Upper lobe of left lung (tissue), 6 donors: ENCODE measurements around the gene MYO7A. TPM values are rescaled to one million over a fixed set of nuclear protein-coding genes. Genes with fewer than 3 reads are reported as not detected.

Source experiments
- ATAC-seq, 2 donors: fragments of 200-7000 bp; cut with Tn5 transposase; one replicate each; pipeline ENCODE4 v1.9.1; 2022; ENCODE audit warnings: mild to moderate bottlenecking in 2 of 2, moderate library complexity in 2 of 2; ENCODE audit not compliant: low FRiP score in 2 of 2
- DNase-seq, 2 donors: peaks; one replicate each; pipeline ENCODE4 v3.0.0-alpha.2; 2019 to 2020
- H3K27ac ChIP-seq, 4 donors: fragments of 200-600 bp; sonication (generic); one replicate each; pipeline ENCODE4 v1.5.1; 2016 to 2019
- H3K27me3 ChIP-seq, 4 donors: fragments of 200-600 bp; sonication (generic); one replicate each; pipeline ENCODE4 v1.5.1; 2017 to 2019
- H3K36me3 ChIP-seq, 4 donors: fragments of 200-600 bp; sonication (generic); one replicate each; pipeline ENCODE4 v1.5.1; 2016 to 2019
- H3K4me1 ChIP-seq, 4 donors: fragments of 200-600 bp; sonication (generic); one replicate each; pipeline ENCODE4 v1.5.1; 2018 to 2019
- H3K4me3 ChIP-seq, 4 donors: fragments of 200-600 bp; sonication (generic); one replicate each; pipeline ENCODE4 v1.5.1; 2017 to 2019; ENCODE audit warnings: mild to moderate bottlenecking in 2 of 4, moderate library complexity in 1 of 4
- H3K9me3 ChIP-seq, 4 donors: fragments of 200-600 bp; sonication (generic); one replicate each; pipeline ENCODE4 v1.5.1; 2018 to 2019
- CTCF ChIP-seq, 6 experiments: fragments of 450-650 bp in 4 of 6; fragments of 200-600 bp in 2 of 6; sonication (generic) in 2 of 6; IDR thresholded peaks; one replicate each; pipeline ENCODE4 v1.5.1; 2016 to 2019; ENCODE audit warnings: antibody characterized with exemption in 6 of 6
- EP300 ChIP-seq, 4 donors: sonication (generic); formaldehyde crosslinking; IDR thresholded peaks; one replicate each; pipeline ENCODE4 v1.5.1; 2017; ENCODE audit warnings: antibody characterized with exemption in 4 of 4, control low read depth in 2 of 4
- POLR2A ChIP-seq, 4 donors: fragments of 450-650 bp; IDR thresholded peaks; one replicate each; pipeline ENCODE4 v1.5.1; 2016 to 2017; ENCODE audit warnings: antibody characterized with exemption in 4 of 4, mild to moderate bottlenecking in 2 of 4
- POLR2AphosphoS5 ChIP-seq, 2 donors: sonication (generic); formaldehyde crosslinking; IDR thresholded peaks; one replicate each; pipeline ENCODE4 v1.5.1; 2017; ENCODE audit warnings: antibody characterized with exemption in 2 of 2
- WGBS, 2 donors: methylation state at CpG; one replicate each; pipeline ENCODE4 v1.1.5; 2017 to 2018; 5-methylcytosine and 5-hydroxymethylcytosine counted together
- total RNA-seq, 6 donors: library from RNA; depleted of rRNA in 4 of 6; stranded (reverse); fragments of >200 nt in 4 of 6; gene quantifications; one replicate each; pipeline versions ENCODE4 v1.1.0 to v1.2.1, GENCODE V29; 2016 to 2021
- donor health status: DM: no; HTN: no; CAD: no; lungs with moderate emphysema.
- donor health status: DM: no; HTN: yes; CAD: no; lungs with severe emphysema.

The MYO7A gene
- total RNA-seq, 6 donors from 2014 or later = 2.4 to 27.2 (median 6.2) TPM

GRCh38 chr11:77189588-77190210 is 61.7 kb downstream of the MYO7A start:
- H3K36me3 ChIP-seq = no peaks in the 10 kb centered on the region
- H3K9me3 ChIP-seq = no peaks in the 10 kb centered on the region
- peak in 1 of 2 donors; percentile 81 for DNase-seq
- H3K27me3 ChIP-seq = no peaks in the 10 kb centered on the region
- H3K4me3 ChIP-seq = no peak overlapping the region
- TF ChIP-seq POLR2A (IDR thresholded peaks at IDR 0.05) (no peak), EP300 (IDR thresholded peaks at IDR 0.05) (no peak), POLR2AphosphoS5 (IDR thresholded peaks at IDR 0.05) (no peak), CTCF (IDR thresholded peaks at IDR 0.05) (no peak)
- WGBS, 2 donors = 90 to 94% methylated on average over 23 to 28 of the region's 28 CpGs
- ATAC-seq = peak in 1 of 2 donors; percentile 17
- no peak overlapping the region for H3K27ac ChIP-seq
- peaks cover 0 to 5% (median 0%) of the 10 kb centered on the region in 4 donors for H3K4me1 ChIP-seq

GRCh38 chr11:77190331-77191075 is 62.5 kb downstream of the MYO7A start:
- DNase-seq (peak in 1 of 2 donors; percentile 71), ATAC-seq (no peak)
- no peaks in the 10 kb centered on the region for H3K36me3 ChIP-seq
- TF ChIP-seq EP300 (IDR thresholded peaks at IDR 0.05) = no peak
- TF ChIP-seq POLR2AphosphoS5 (IDR thresholded peaks at IDR 0.05) = no peak
- TF ChIP-seq POLR2A (IDR thresholded peaks at IDR 0.05) = no peak
- no peak for TF ChIP-seq CTCF (IDR thresholded peaks at IDR 0.05)
- no peak overlapping the region for H3K27ac ChIP-seq
- H3K9me3 ChIP-seq = no peaks in the 10 kb centered on the region
- no peaks in the 10 kb centered on the region for H3K27me3 ChIP-seq
- H3K4me3 ChIP-seq = no peak overlapping the region
- peaks cover 0 to 5% (median 0%) of the 10 kb centered on the region in 4 donors for H3K4me1 ChIP-seq
- 90 to 93% methylated on average over 10 to 19 of the region's 21 CpGs for WGBS, 2 donors

DNA sequence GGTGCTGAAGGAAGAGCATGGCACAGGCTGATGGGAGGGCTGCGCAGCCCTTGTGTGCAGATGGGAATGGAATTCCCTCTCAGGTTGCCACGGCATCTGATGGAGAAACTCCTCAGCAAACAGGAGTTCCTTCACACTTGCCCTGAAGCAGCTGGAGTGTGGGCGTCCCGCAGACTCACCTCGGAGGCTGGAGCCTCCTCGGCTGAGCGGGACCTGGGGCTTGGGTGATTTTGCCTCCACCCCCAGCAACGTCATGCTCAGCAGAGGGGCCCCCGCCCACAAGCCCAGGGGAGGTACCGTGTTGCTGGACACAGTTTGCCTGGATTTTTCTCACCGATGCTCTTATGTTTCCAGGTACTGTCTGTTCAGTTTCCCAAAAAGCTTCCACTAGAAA is 63.4 kb downstream of the MYO7A start:
- H3K27ac ChIP-seq = no peak overlapping the region
- H3K27me3 ChIP-seq = no peaks in the 10 kb centered on the region
- H3K4me3 ChIP-seq = peak overlapping the region in 3 of 4 donors; percentile 5 to 35 (median 31)
- DNase-seq (peak in 1 of 2 donors; percentile 63), ATAC-seq (peak in 1 of 2 donors; percentile 4)
- no peaks in the 10 kb centered on the region for H3K36me3 ChIP-seq
- TF ChIP-seq EP300 (IDR thresholded peaks at IDR 0.05) (no peak), CTCF (IDR thresholded peaks at IDR 0.05) (no peak), POLR2A (IDR thresholded peaks at IDR 0.05) (no peak), POLR2AphosphoS5 (IDR thresholded peaks at IDR 0.05) (no peak)
- no peaks in the 10 kb centered on the region for H3K9me3 ChIP-seq
- H3K4me1 ChIP-seq = peaks cover 0 to 5% (median 0%) of the 10 kb centered on the region in 4 donors
- WGBS, 2 donors = 73 to 75% methylated on average over 2 to 11 of the region's 11 CpGs

- Histone ChIP-seq H3K9me3 (no peaks in the 10 kb centered on the region), H3K4me1 (peaks cover 0 to 5% (median 0%) of the 10 kb centered on the region in 4 donors), H3K27ac (no peak overlapping the region), H3K36me3 (no peaks in the 10 kb centered on the region), H3K27me3 (no peaks in the 10 kb centered on the region), H3K4me3 (peak overlapping the region in 3 of 4 donors; percentile 5 to 35 (median 31))
- DNase-seq (peak; percentile 79 to 85), ATAC-seq (peak; percentile 38 to 41)
- 43 to 49% methylated on average over 23 to 25 of the region's 27 CpGs for WGBS, 2 donors
- TF ChIP-seq CTCF (IDR thresholded peaks at IDR 0.05) = peak in 5 of 6 experiments; percentile 46 to 88 (median 77)
- TF ChIP-seq POLR2A (IDR thresholded peaks at IDR 0.05) = no peak
Observed at GRCh38 chr11:77191823-77192495, 63.9 kb downstream of the MYO7A start.
